HG02943 (cell line): ENCODE measurements around the gene HLCS.

Source experiments
- ATAC-seq: cut with Tn5 transposase; IDR thresholded peaks from one replicate; pipeline ENCODE4 v1.9.1; 2021; ENCODE audit warnings: mild to moderate bottlenecking, low read depth, moderate library complexity; ENCODE audit not compliant: unreplicated experiment

Gene HLCS

DNA sequence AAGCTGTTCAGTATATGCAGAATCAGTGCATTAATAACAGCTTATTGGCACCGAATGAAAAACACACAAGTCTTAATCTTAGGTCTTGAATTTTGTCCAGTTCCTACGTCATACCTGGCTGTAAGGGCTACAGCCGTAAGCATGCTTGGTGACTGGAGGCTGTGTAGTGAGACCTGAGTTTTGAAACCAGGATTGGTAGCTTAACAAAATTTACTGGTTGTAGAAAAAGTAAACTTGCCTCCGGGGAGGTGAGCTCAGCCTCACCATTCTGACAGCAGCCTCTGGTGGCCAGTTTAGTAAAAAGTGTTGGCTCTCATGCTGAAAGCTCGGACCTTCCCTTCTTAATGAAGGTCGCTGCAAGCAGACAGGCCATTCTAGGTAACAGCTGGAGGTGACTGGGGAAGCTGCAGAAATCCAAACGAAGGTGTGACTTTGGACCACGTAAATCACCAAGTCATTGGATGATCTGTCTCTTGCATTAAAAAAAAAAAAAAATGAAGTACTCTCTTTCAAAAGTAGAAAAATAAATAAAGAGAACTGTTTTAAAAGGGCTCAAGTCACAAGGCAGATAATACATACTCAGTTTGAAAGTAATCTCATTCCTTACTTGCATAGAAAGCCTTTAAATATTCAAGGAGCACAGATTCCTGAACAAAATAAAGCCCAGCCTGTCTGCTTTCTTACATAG is 48.9 kb downstream of the HLCS start:
- no peak for ATAC-seq

- no peak for ATAC-seq
These were observed 49.8 kb downstream of the HLCS start for GRCh38 chr21:36916718-36917117.

DNA sequence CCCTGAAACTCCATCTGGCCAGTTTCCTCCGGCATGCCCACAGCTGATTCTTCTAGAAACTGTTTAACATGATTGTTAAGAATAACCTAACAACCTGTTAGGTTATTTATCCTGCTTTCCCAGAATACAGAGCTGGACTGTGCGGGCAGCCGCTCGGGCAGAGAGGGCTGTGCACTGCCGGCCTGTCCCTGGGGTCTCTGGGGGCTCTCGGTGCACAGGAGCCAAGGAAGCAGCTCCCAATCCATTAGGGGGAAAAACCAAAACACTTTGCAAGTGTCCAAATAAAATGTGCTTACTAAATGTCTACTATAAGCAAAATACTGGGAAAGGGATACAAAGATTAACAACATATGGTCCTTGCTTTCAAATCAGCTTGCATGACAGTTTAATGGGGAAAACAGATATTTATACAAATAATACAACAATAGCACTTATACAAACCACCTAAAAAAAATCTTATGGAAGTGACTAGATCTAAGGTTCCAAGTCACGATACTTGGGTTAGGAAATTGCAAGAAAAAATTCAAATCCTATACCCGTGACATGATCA is 50.7 kb downstream of the HLCS start:
- no peak for ATAC-seq

DNA sequence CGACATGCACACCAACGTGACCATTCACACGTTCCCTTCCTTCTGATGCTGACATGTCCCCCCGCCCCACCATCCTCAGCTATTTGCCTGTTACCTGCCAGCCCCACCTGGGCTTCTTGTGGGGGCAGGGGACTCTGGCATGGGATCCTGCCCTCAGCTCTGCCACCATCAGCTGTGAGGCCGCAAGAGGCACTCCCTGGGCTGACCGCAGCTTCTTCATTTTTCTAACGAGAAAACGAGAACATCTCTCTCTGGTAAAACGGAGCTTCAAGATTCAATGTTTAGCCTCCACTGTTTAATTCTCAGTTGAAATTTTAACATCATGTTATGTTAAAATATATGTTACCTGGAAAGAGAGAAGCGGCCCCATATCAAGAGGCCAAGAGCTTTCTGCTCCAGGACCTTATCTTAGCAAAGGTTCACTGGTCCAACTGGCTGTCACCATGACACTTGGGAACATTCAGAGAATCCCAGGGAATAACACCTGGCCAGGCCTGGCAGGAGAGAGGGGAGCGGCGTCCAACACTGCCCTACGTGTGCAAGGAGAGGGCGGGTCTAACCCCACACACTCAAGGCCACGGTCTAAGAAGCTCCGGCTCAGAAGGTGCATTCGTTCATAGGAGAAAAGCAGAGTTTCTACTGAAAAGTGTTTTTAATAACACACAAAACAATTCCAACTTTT is 51.3 kb downstream of the HLCS start:
- ATAC-seq, result no peak

GRCh38 chr21:36914244-36915013 is 52.0 kb downstream of the HLCS start:
- ATAC-seq, result no peak

DNA sequence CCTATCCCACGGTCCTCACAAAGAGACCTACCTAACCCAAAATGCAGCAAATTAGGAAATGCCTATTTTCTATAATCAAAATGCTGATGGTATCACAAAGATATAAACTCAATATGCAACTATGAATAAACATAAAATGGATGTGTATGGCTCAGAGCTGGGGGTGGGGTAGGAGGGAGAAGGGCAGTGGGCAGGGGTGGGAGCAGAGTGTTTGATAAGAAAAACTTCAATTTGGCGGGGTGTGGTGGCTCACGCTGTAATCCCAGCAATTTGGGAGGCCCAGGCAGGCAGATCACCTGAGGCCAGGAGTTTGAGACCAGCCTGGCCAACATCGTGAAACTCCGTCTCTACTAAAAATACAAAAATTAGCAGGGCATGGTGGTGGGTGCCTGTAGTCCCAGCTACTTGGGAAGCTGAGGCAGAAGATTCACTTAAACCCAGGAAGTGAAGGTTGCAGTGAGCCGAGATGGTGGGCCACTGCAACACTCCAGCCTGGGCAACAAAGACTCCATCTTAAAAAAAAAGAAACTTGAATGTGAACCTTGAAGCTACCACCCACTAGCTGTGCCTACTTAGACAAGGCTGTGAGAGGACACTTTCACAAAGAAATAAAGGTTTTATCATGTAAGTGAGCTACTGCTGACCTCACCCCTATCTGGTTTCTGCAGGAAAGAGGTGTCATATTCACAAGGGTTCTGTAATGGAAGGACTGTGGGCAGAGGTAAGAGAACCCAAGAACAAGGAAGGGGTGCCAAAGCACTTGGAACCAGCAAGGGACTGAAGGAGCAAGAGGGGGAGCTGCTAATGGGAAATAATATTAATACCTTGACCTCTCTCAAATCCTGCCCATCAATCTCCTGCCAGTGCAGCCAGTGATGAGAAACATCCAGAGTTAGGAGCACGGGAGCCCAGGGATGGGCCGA is 53.0 kb downstream of the HLCS start:
- no peak for ATAC-seq

GRCh38 chr21:36910581-36911307 is 55.7 kb downstream of the HLCS start:
- ATAC-seq, result no peak

DNA sequence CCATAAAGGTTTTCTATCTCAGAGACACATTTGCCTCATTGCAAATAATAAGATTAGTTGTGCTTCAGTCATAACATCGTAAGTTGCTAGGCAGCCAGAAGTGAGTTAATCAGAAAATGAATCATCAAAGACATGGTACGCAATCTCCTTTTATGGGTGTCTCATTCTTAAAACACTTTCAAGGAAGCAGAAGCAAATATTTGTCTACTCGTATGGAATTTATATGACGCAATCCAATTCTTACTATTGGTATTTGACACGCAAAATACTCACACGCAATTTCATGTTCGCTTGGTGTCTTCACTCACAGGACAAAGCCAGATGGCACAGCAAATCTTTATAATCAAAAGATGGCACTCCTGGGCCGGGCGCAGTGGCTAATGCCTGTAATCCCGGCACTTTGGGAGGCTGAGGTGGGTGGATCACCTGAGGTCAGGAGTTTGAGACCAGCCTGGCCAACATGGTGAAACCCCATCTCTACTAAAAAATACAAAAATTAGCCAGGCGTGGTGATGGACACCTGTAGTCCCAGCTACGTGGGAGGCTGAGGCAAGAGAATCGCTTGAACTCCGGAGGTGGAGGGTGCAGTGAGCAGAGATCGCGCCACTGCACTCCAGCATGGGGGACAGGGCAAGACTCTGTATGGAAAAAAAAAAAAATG is 56.4 kb downstream of the HLCS start:
- ATAC-seq, result no peak

- ATAC-seq, result no peak
These were observed 57.0 kb downstream of the HLCS start for GRCh38 chr21:36909423-36909822.

GRCh38 chr21:36908260-36908908 is 58.1 kb downstream of the HLCS start:
- no peak for ATAC-seq

DNA sequence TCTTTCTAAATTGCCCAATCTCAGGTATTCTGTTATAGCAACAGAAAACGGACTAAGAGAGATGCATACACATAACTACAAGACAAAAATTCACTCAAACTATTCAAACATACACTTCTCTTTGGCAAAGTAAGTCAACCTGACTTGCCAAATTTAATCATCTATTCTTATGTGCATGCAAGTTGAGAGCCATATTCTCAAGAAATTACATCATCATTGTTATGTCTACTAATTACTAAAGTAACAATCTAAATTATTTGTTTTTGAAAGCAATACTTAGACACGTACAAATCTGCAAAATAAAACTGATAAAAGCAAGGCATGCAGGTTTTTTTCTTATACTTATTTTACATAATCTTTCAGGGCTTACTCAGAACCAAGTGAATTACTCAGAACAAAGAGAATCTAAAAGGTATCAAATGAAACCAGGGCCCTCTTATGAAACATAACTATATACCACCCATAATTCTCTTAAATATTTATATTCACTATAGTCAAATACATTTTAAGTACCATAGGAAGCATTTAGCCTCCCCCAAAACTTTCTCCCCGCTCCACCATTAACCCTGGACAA is 62.3 kb downstream of the HLCS start:
- no peak for ATAC-seq

GRCh38 chr21:36902793-36903192 is 63.7 kb downstream of the HLCS start:
- ATAC-seq, result no peak

GRCh38 chr21:36902331-36902730 is 64.1 kb downstream of the HLCS start:
- ATAC-seq, result no peak

GRCh38 chr21:36901575-36901974 is 64.9 kb downstream of the HLCS start:
- ATAC-seq, result no peak

DNA sequence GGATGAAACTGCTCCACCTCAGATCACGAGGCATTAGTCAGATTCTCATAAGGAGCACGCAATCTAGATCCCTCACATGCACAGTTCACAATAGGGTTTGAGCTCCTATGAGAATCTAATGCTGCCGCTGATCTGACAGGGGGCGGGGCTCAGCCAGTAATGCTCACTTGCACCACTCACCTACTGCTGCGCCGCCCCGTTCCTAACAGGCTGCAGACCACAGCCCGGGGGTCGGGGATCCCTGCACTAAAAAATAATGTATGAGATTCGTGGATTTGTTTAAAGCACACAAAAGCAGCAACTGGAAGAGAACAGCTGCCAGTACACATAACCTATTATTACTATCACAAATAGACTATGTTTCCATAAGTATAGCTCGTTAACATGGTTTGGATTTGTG is 72.9 kb downstream of the HLCS start:
- ATAC-seq, result no peak

DNA sequence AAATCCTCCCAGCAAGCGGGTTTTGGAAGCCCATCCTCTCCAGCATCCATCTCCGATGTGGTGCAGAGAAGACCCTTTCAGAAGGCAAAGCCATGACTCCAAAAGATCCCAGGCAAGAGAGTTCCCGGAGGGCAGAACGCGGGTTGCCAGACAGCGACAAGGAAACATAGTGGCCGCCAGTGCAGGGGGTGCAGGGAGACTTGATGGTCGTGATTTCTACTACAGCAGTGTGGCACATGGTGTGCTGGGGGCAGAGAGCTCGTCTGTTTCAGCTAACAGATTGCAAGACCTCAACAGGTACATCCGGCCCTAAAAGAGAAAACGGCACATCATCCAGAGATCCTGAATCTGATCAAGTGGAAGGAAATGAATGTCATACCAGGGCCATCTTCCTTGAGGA is 74.3 kb downstream of the HLCS start:
- no peak for ATAC-seq

DNA sequence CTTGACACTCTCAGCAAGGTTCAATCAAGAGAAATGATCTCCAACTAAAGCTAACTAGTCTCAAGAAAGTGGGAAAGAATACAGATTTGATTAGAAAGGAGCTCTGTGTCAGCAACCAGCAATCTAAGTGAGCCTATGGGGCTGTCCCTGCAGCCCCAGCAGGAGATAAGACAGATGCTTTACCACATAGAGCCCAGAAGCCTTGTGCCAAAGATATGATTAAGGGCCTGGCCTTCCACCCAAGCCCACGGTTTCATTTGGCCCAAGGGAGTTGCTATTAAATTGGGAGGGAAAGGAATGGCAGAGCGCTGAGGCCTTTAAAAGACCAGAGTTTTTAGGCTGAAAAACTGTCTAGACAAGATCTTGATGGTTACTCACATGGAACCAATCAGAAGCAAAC is 74.8 kb downstream of the HLCS start:
- ATAC-seq, result no peak

DNA sequence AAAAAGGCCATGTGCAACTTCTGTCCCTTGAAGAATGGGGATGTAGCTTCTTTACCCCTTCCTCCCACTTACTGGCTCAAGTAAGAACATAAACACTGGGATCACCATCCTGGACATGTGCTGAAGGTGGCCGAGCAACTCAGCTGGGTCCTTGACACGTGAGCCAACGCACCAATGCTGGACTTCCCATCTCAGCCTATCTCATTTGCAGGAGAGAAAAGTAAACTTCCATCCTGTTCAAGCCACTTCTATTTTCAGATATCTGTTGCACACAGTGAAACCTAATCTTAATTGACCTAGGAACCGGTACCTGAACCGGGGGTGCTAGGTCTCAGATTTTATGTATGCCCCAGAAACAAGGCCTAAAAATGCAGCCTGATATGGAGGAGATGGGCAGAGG is 75.3 kb downstream of the HLCS start:
- ATAC-seq, result no peak
